Activated CD4-positive, alpha-beta memory T cell treated with anti-CD3 and anti-CD28 coated beads, Interleukin-2, amount 10 ng/mL, durations not matched to agents 7 days and 5 days (primary cell): ENCODE measurements around the gene LRIG2. TPM values are rescaled to one million over a fixed set of nuclear protein-coding genes. Genes with fewer than 3 reads are reported as not detected.
"Not testable (repeated sequence)": the region's sequence is repeated elsewhere in the genome, so short reads cannot be mapped to it uniquely, and the experiment has no call there.

ENCODE experiments used
- CTCF ChIA-PET: fragments of 350-600 bp; sonication (Branson Sonifier 250); formaldehyde crosslinking; loops from one replicate; lab custom pipeline; 2021; ENCODE audit warnings: antibody characterized with exemption, inconsistent platforms; lab: Charles Lee
- POLR2A ChIA-PET: fragments of 350-600 bp; sonication (Branson Sonifier 250); formaldehyde crosslinking; loops from one replicate; lab custom pipeline; 2021; ENCODE audit warnings: antibody characterized with exemption; lab: Charles Lee
- DNase-seq: peaks from one replicate; pipeline ENCODE4 v3.0.0-alpha.2; 2020
- H3K27ac Mint-ChIP-seq: one replicate; pipeline ENCODE4 v1.8.0; 2021; ENCODE audit warnings: mild to moderate bottlenecking, mixed read lengths
- H3K27me3 Mint-ChIP-seq: one replicate; pipeline ENCODE4 v1.8.0; 2021; ENCODE audit warnings: mixed read lengths
- H3K36me3 Mint-ChIP-seq: one replicate; pipeline ENCODE4 v1.8.0; 2021; ENCODE audit warnings: low read depth, mixed read lengths
- H3K4me1 Mint-ChIP-seq: one replicate; pipeline ENCODE4 v1.8.0; 2021; ENCODE audit warnings: mixed read lengths
- H3K4me3 Mint-ChIP-seq: one replicate; pipeline ENCODE4 v1.8.0; 2021; ENCODE audit warnings: mild to moderate bottlenecking, mixed read lengths
- H3K9me3 Mint-ChIP-seq: one replicate; pipeline ENCODE4 v1.8.0; 2021; ENCODE audit warnings: mixed read lengths
- total RNA-seq, 2 experiments: library from RNA; stranded (reverse); gene quantifications; one replicate each; pipeline ENCODE4 v1.2.3, GENCODE V29; 2021

Gene LRIG2
- total RNA-seq, 2 experiments from 2014 or later, result 9.6 to 10.8 TPM

GRCh38 chr1:113135460-113135859, 62.5 kb downstream of the LRIG2 start:
- H3K27me3 Mint-ChIP-seq, result no peaks in the 10 kb centered on the region
- POLR2A ChIA-PET, result no interaction called here

GRCh38 chr1:113136476-113136875, 63.5 kb downstream of the LRIG2 start:
- Mint-ChIP-seq H3K4me1 (peaks cover 23% of the 10 kb centered on the region), H3K36me3 (peaks cover 5% of the 10 kb centered on the region), H3K9me3 (no peaks in the 10 kb centered on the region), H3K4me3 (no peak overlapping the region), H3K27me3 (no peaks in the 10 kb centered on the region), H3K27ac (no peak overlapping the region)
- POLR2A ChIA-PET, result no interaction called here
- CTCF ChIA-PET, result interaction anchor here (0.7 kb wide), 1 partner anchor 64 kb away, joined by 3 read pairs; the partner anchor contains the start of gene LRIG2
- DNase-seq, result no peak

More at GRCh38 chr1:113135460-113135859, 62.5 kb downstream of the LRIG2 start:
- no peak overlapping the region for H3K27ac Mint-ChIP-seq
- DNase-seq, result no peak
- no peaks in the 10 kb centered on the region for H3K9me3 Mint-ChIP-seq
- peaks cover 5% of the 10 kb centered on the region for H3K36me3 Mint-ChIP-seq
- CTCF ChIA-PET, result no interaction called here
- H3K4me3 Mint-ChIP-seq, result no peak overlapping the region
- peaks cover 20% of the 10 kb centered on the region for H3K4me1 Mint-ChIP-seq

DNA sequence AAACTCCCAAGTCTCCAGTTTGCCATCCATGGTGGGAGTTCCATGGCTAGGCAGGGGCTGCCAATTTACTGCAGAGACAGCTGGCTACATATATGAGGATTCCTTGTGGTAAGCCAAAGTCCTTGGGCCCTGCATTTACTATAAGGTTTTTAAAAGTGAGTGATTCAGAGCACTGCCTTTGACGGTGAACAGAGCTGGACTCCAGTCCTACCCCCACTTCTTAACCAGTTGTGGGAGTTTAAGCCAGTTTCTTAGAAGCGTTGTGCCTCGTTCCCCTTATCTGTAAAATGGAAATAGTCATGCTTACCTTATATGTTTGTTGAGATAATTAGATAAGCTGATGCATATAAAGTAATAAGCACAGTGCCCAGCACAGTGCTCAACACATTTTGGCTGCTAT, 64.6 kb downstream of the LRIG2 start:
- Mint-ChIP-seq H3K36me3 (peaks cover 3% of the 10 kb centered on the region), H3K27ac (no peak overlapping the region), H3K27me3 (no peaks in the 10 kb centered on the region), H3K4me1 (peaks cover 27% of the 10 kb centered on the region), H3K9me3 (no peaks in the 10 kb centered on the region), H3K4me3 (no peak overlapping the region)
- no peak for DNase-seq
- POLR2A ChIA-PET, result no interaction called here
- CTCF ChIA-PET, result interaction anchor here (1.3 kb wide), 1 partner anchor 39 kb away, joined by 4 read pairs; no protein-coding TSS in a partner anchor

- H3K4me1 Mint-ChIP-seq, result peaks cover 27% of the 10 kb centered on the region
- CTCF ChIA-PET, result no interaction called here
Observed at GRCh38 chr1:113138778-113139177, 65.8 kb downstream of the LRIG2 start.

DNA sequence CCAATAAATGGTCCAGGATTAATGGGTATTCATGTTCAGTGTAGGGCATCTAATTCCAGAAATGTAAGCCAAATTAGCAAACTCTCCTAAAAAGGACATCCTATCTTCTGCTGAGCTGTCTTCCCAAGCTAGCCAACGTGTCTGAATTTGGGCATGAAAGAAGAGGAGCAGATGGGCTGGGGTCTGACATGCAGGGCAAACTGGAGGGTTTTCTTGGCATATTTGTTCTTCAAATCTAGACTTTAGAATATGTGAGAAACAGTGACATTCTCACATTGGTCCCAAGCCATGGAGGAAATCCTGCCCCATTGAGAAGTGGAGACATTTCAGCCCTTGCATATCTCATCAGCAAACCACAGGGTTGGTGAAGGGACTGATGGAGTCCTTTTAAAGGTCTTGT, 67.2 kb downstream of the LRIG2 start:
- H3K9me3 Mint-ChIP-seq, result no peaks in the 10 kb centered on the region
- H3K4me3 Mint-ChIP-seq, result no peak overlapping the region
- CTCF ChIA-PET, result interaction anchor here (0.6 to 1.8 kb wide), 8 partner anchors 67 to 570 kb away, joined by 3 to 9 read pairs (median 5); partner anchors contain the start of gene LRIG2
- H3K36me3 Mint-ChIP-seq, result no peaks in the 10 kb centered on the region
- peaks cover 26% of the 10 kb centered on the region for H3K4me1 Mint-ChIP-seq
- DNase-seq, result no peak
- H3K27ac Mint-ChIP-seq, result no peak overlapping the region
- POLR2A ChIA-PET, result no interaction called here
- H3K27me3 Mint-ChIP-seq, result no peaks in the 10 kb centered on the region

More at GRCh38 chr1:113138778-113139177, 65.8 kb downstream of the LRIG2 start:
- Mint-ChIP-seq H3K9me3 (no peaks in the 10 kb centered on the region), H3K4me3 (no peak overlapping the region), H3K27ac (no peak overlapping the region), H3K36me3 (peaks cover 3% of the 10 kb centered on the region), H3K27me3 (no peaks in the 10 kb centered on the region)
- no peak for DNase-seq
- POLR2A ChIA-PET, result no interaction called here

DNA sequence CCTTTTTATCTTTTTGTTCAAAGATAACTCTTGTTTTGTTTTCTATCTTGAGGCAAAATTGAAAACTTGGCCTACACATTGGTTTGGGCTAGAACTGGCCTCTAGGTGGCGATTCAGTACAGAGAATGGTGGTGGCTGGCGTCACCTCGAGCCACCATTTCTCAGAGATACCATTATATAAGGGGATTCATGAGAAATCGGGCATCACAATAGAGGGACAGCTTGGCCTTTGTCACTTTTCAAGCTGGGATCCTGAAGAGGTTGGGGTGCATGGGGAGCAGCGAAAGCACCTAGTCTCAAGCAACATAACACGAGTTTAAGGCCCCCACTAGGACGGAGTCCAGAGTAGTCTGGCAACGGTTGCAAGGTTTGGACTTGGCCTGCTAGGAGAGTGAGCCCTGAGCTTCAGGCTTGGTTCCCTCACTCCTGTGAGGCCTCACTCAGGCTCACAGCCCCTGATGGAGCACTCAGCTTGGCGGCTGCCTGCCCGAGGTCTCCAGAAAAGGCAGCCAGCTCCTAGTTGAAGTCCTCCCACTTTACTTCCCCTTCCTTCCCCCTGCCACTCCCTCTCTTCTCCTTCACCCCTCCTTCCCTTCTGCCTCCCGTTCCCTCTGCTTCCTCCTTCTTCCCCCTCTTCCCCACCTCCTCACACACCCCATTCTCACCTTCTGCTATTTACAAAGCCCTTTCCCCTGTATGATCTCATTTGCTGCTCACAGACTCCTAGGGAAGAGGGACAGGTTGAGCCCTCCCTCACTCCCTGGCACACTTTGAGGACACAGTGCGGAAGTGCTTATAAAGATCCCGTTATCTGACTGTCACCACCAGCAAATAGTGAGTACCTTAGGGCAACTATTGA, 67.8 kb downstream of the LRIG2 start:
- Mint-ChIP-seq H3K36me3 (no peaks in the 10 kb centered on the region), H3K27ac (no peak overlapping the region), H3K4me3 (no peak overlapping the region), H3K27me3 (no peaks in the 10 kb centered on the region), H3K9me3 (no peaks in the 10 kb centered on the region), H3K4me1 (peaks cover 23% of the 10 kb centered on the region)
- peak; percentile 61 for DNase-seq
- ChIA-PET POLR2A (no interaction called here), CTCF (interaction anchor here (1.2 to 2.0 kb wide), 8 partner anchors 9 to 569 kb away, joined by 3 to 9 read pairs (median 7); partner anchors contain the start of gene LRIG2)

- H3K9me3 Mint-ChIP-seq, result no peaks in the 10 kb centered on the region
- H3K4me3 Mint-ChIP-seq, result no peak overlapping the region
- no peak overlapping the region for H3K27ac Mint-ChIP-seq
- DNase-seq, result no peak
- H3K36me3 Mint-ChIP-seq, result no peaks in the 10 kb centered on the region
- peaks cover 30% of the 10 kb centered on the region for H3K4me1 Mint-ChIP-seq
- CTCF ChIA-PET, result interaction anchor here (0.6 to 2.0 kb wide), 6 partner anchors 10 to 535 kb away, joined by 4 to 7 read pairs (median 5); partner anchors contain the start of gene LRIG2
- no peaks in the 10 kb centered on the region for H3K27me3 Mint-ChIP-seq
- POLR2A ChIA-PET, result no interaction called here
Observed at GRCh38 chr1:113141650-113142473, 68.9 kb downstream of the LRIG2 start.

DNA sequence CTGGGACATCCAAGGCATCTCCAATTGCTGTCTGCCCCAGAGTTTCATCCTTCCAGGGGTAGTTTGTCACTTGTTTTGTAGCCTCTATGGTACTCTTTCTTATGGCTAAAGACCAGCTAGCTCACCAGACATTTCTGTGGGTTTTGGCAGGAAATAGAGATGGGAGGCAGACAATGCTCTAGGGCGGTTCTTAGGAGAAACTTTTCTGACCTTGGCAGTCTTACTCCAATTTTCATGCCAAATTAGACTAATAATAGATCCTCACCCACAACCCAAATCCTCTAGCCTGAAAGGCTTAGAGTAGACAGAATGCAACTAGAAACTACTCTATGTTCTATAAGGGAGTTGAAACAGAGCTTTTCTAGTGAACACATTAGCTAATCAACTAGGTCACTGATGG, 69.8 kb downstream of the LRIG2 start:
- H3K4me1 Mint-ChIP-seq, result peaks cover 37% of the 10 kb centered on the region
- CTCF ChIA-PET, result interaction anchor here (1.7 to 2.0 kb wide), 2 partner anchors 311 to 534 kb away, joined by 4 to 6 read pairs; no protein-coding TSS in a partner anchor
- POLR2A ChIA-PET, result no interaction called here

GRCh38 chr1:113146242-113147072, 73.5 kb downstream of the LRIG2 start:
- Mint-ChIP-seq H3K27ac (no peak overlapping the region), H3K4me3 (no peak overlapping the region), H3K27me3 (no peaks in the 10 kb centered on the region), H3K9me3 (no peaks in the 10 kb centered on the region), H3K4me1 (peaks cover 35% of the 10 kb centered on the region), H3K36me3 (no peaks in the 10 kb centered on the region)
- ChIA-PET CTCF (no interaction called here), POLR2A (no interaction called here)
- no peak for DNase-seq

More for the DNA sequence above, 69.8 kb downstream of the LRIG2 start:
- Mint-ChIP-seq H3K4me3 (no peak overlapping the region), H3K27ac (no peak overlapping the region), H3K27me3 (no peaks in the 10 kb centered on the region), H3K36me3 (no peaks in the 10 kb centered on the region), H3K9me3 (no peaks in the 10 kb centered on the region)
- DNase-seq, result no peak

DNA sequence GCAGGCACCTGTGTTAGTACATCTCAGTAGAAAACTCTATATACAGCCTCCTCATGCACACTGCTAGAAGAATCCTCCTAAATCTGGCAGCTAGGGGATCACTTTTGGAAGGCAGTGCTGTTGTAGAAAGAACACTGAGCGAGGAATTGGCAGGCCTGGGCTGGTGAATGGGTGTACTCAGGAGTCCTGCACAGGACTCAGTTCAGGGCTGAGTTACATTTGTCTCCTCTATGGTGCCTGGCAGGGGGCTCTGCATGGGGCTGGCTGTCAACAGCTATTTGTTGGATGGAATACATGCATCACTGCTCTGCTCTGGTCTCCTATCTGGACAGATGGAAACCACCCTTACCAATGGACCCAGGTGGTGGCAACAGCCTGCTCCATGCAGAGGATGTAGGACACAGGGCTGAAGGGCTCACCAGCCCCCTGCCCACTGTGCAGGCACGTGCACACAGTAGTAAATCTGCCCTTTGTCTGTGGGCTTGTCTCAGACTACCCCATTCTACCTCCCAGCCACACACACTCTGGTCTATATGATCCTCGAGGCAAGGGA, 74.2 kb downstream of the LRIG2 start:
- H3K36me3 Mint-ChIP-seq, result no peaks in the 10 kb centered on the region
- DNase-seq, result no peak
- ChIA-PET POLR2A (no interaction called here), CTCF (no interaction called here)
- no peaks in the 10 kb centered on the region for H3K27me3 Mint-ChIP-seq
- H3K9me3 Mint-ChIP-seq, result no peaks in the 10 kb centered on the region
- H3K4me1 Mint-ChIP-seq, result peaks cover 30% of the 10 kb centered on the region
- H3K4me3 Mint-ChIP-seq, result no peak overlapping the region
- H3K27ac Mint-ChIP-seq, result no peak overlapping the region

DNA sequence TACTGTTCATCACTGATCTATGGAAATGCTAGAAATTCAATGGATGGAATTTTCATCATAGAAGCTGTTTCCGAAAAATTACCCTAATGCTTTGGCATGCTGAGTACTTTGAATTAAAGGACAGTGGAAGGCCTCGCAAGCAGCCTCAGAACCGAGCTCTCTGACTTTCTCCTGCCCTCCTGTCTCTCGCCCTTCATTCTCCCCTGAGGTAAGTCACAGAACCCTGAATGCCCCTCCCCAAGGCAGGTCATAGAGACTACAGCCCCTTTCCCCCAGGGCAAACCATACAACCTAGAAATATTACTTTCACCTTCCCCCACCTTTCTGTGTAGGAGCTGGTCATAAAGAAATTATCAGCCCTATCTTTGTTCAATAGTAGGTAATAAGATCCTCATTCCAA, 74.8 kb downstream of the LRIG2 start:
- H3K27ac Mint-ChIP-seq, result no peak overlapping the region

GRCh38 chr1:113150494-113150893, 77.5 kb downstream of the LRIG2 start:
- CTCF ChIA-PET, H3K4me3 Mint-ChIP-seq: not testable (repeated sequence)

More for the DNA sequence above, 74.8 kb downstream of the LRIG2 start:
- ChIA-PET CTCF (no interaction called here), POLR2A (no interaction called here)
- H3K36me3 Mint-ChIP-seq, result no peaks in the 10 kb centered on the region
- H3K4me1 Mint-ChIP-seq, result peaks cover 23% of the 10 kb centered on the region
- H3K9me3 Mint-ChIP-seq, result no peaks in the 10 kb centered on the region
- no peak overlapping the region for H3K4me3 Mint-ChIP-seq
- DNase-seq, result no peak
- H3K27me3 Mint-ChIP-seq, result no peaks in the 10 kb centered on the region

More at GRCh38 chr1:113150494-113150893, 77.5 kb downstream of the LRIG2 start:
- H3K36me3 Mint-ChIP-seq, H3K27me3 Mint-ChIP-seq, H3K27ac Mint-ChIP-seq, POLR2A ChIA-PET, DNase-seq, H3K9me3 Mint-ChIP-seq: not testable (repeated sequence)
- H3K4me1 Mint-ChIP-seq, result peaks cover 16% of the 10 kb centered on the region
